ENCODE data around the gene DNAH17. TPM values are rescaled to one million over a fixed set of nuclear protein-coding genes. Genes with fewer than 3 reads are reported as not detected.

DNAH17 gene
- total RNA-seq, 1 donor from 2014 or later, result 0.25 TPM

DNA sequence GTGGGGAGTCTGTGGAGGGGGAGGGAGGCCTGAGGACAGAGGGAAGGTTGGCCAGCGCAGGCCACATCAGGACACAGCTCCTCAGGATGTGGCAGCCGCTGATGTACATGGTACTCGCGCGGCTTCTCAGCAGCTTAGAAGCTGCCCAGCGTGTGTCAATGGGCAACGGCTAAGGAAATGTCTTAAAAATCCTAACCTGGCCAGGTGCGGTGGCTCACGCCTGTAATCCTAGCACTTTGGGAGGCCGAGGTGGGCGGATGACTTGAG, 145.6 kb downstream of the DNAH17 start:
- Histone ChIP-seq H3K27me3 (ENCODE audit: control insufficient read depth, insufficient read depth, low read length) (peaks cover 2% of the 10 kb centered on the region), H3K36me3 (ENCODE audit: control insufficient read depth, insufficient read depth, low read length) (no peaks in the 10 kb centered on the region), H3K4me3 (ENCODE audit: low read depth, low read length) (no peak overlapping the region)
- TF ChIP-seq CTCF (IDR thresholded peaks at IDR 0.05; ENCODE audit: insufficient read depth, low read length, poor library complexity, severe bottlenecking), result no peak
- DNase-seq (ENCODE audit: low read depth), result no peak

GRCh38 chr17:78430892-78431691, 146.1 kb downstream of the DNAH17 start:
- DNase-seq (ENCODE audit: low read depth), result no peak
- H3K27me3 ChIP-seq (ENCODE audit: control insufficient read depth, insufficient read depth, low read length), result peaks cover 2% of the 10 kb centered on the region
- no peaks in the 10 kb centered on the region for H3K36me3 ChIP-seq (ENCODE audit: control insufficient read depth, insufficient read depth, low read length)
- no peak for TF ChIP-seq CTCF (IDR thresholded peaks at IDR 0.05; ENCODE audit: insufficient read depth, low read length, poor library complexity, severe bottlenecking)
- H3K4me3 ChIP-seq (ENCODE audit: low read depth, low read length), result no peak overlapping the region

DNA sequence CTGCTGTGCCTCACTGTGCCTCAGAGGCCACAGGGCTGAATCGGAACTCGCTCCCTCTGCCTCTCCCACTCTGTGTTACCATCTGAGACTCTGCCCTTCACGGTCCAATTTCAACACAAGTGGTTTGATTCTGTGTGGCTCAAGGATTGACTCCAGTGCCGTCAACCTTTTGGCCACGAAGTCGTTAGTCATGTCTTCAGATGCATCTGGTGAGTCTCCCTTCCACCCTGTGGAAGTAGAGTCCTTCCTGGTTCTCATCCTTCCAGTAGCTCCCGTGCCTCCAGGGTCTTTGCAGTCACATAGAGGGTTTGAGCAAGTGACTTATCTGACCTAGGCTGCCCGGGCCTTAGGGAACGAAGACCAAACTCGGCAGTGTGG, 147.6 kb downstream of the DNAH17 start:
- H3K27me3 ChIP-seq (ENCODE audit: control insufficient read depth, insufficient read depth, low read length), result peaks cover 2% of the 10 kb centered on the region
- no peaks in the 10 kb centered on the region for H3K36me3 ChIP-seq (ENCODE audit: control insufficient read depth, insufficient read depth, low read length)
- no peak overlapping the region for H3K4me3 ChIP-seq (ENCODE audit: low read depth, low read length)
- no peak for DNase-seq (ENCODE audit: low read depth)
- TF ChIP-seq CTCF (IDR thresholded peaks at IDR 0.05; ENCODE audit: insufficient read depth, low read length, poor library complexity, severe bottlenecking), result no peak

GRCh38 chr17:78428836-78429617, 148.2 kb downstream of the DNAH17 start:
- TF ChIP-seq CTCF (IDR thresholded peaks at IDR 0.05; ENCODE audit: insufficient read depth, low read length, poor library complexity, severe bottlenecking), result no peak
- no peak for DNase-seq (ENCODE audit: low read depth)
- peaks cover 2% of the 10 kb centered on the region for H3K27me3 ChIP-seq (ENCODE audit: control insufficient read depth, insufficient read depth, low read length)
- no peak overlapping the region for H3K4me3 ChIP-seq (ENCODE audit: low read depth, low read length)
- H3K36me3 ChIP-seq (ENCODE audit: control insufficient read depth, insufficient read depth, low read length), result no peaks in the 10 kb centered on the region

DNA sequence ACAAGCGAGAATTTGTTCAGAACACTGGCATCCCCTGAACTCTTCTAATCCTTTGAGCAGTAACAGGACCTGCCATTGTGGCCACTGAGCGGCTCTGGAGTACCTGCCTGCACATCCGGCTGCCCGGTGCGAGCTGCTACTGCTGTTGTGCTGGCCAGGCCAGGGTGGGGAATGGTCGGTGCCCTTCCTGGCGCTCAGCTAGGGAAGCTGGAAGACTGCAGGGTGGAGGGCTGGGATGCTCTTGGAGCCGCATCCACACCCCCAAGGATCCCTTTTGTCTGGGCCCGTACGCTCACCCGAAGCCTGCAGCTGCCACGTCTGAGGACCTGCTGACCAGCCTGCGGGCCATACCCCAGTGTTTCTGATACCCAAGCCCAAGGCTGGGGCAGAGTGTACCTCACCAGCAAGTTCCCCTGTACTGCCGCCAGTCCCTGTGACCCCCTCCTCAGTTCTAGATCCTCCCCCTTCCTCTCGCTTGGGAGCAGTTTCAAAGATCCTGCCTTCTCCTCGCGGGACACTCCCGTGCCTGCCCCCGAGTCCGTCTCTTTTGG, 149.1 kb downstream of the DNAH17 start:
- TF ChIP-seq CTCF (IDR thresholded peaks at IDR 0.05; ENCODE audit: insufficient read depth, low read length, poor library complexity, severe bottlenecking), result no peak
- H3K36me3 ChIP-seq (ENCODE audit: control insufficient read depth, insufficient read depth, low read length), result peaks cover 2% of the 10 kb centered on the region
- peaks cover under 1% of the 10 kb centered on the region for H3K27me3 ChIP-seq (ENCODE audit: control insufficient read depth, insufficient read depth, low read length)
- H3K4me3 ChIP-seq (ENCODE audit: low read depth, low read length), result no peak overlapping the region
- DNase-seq (ENCODE audit: low read depth), result no peak
